ENCODE results near the gene FOXA1. TPM values are rescaled to one million over a fixed set of nuclear protein-coding genes. Genes with fewer than 3 reads are reported as not detected.

FOXA1 gene
- total and polyA plus RNA-seq, 2 of the 4 experiments (the other 2 are of a cell fraction) = 0.18 to 0.31 TPM

DNA sequence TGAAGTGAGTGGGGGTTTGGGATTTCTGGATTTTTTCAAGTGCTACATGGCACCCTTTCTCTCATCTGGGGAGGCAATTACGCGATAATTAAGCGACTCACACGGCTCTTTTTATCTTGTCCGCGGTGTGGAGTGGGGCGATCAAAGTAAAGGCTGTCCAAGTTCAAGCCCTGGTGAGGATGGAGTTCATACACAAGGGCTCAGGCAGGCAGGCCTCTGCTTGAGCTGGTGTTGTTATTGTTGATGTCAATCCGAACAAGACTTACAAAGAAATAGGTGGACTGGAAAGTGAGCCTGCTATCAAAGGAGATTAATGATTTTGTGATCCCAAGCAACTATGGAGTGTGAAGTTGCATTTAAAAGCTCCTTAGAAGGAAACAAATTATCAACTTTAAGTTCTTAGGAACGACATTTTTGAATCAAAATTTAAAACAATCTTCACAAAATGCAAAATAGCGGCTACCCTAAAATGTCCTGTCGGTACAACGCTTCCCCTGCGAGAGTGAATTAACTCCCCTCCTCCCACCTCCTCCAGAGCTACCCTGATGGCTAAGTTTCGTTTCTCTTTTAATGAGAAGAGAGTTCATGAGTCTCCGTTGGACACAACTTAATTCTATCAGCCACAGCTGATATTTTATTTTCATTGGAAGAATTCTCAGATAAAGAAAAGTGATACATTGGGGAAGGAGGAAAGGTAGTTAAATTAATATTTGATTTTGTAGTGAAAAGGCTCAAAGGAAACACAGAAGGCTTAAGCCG is 5.9 kb downstream of the FOXA1 start:
- H2BK20ac ChIP-seq (ENCODE audit: low read depth, low read length) = no peak overlapping the region
- no peaks in the 10 kb centered on the region for H3K9me1 ChIP-seq (ENCODE audit: insufficient read depth, low read length)
- H3K18ac ChIP-seq (ENCODE audit: low read depth, low read length) = no peak overlapping the region
- H2AK5ac ChIP-seq (ENCODE audit: low read depth, low read length) = no peak overlapping the region
- H3K27me3 ChIP-seq (ENCODE audit: control insufficient read depth, insufficient read depth, low read length) = peaks cover 86% of the 10 kb centered on the region
- H2BK15ac ChIP-seq (ENCODE audit: low read depth, low read length) = no peak overlapping the region
- H3K4ac ChIP-seq (ENCODE audit: low read depth, low read length) = no peak overlapping the region
- H2BK5ac ChIP-seq (ENCODE audit: low read depth, low read length, poor library complexity, severe bottlenecking) = no peak overlapping the region
- no peak overlapping the region for H2BK120ac ChIP-seq (ENCODE audit: low read depth, low read length)
- no peak overlapping the region for H4K8ac ChIP-seq (ENCODE audit: low read depth in 2 of 2, low read length in 2 of 2)
- ChIA-PET CTCF (interaction anchor here (0.5 to 0.8 kb wide), 4 partner anchors 25 to 814 kb away, joined by 3 read pairs; no protein-coding TSS in a partner anchor), POLR2A (ENCODE audit: unreplicated experiment) (interaction anchor here (0.7 kb wide), 1 partner anchor 339 kb away, joined by 11 read pairs; no protein-coding TSS in a partner anchor)
- no CpG with 5 or more reads among the region's 16 CpGs for WGBS, 2 experiments (ENCODE audit: extremely low coverage in 2 of 2, insufficient read length in 1 of 2)
- H3K27ac ChIP-seq (ENCODE audit: insufficient read depth, low read length) = no peak overlapping the region
- H3K23ac ChIP-seq (ENCODE audit: low read depth, low read length) = no peak overlapping the region
- no TSS peak for BruUV-seq (replicated peaks)
- H2AK9ac ChIP-seq (replicated peaks; ENCODE audit: low read depth, low read length, poor library complexity) = no peak overlapping the region
- no peaks in the 10 kb centered on the region; the same call in 1 of the 2 replicates for H3K4me1 ChIP-seq (ENCODE audit: control insufficient read depth, insufficient read depth, low read length)
- no peaks in the 10 kb centered on the region for H3K79me1 ChIP-seq (ENCODE audit: low read depth in 1 of 2, low read length in 2 of 2)
- H4K5ac ChIP-seq (ENCODE audit: low read depth, low read length) = no peak overlapping the region
- H3K14ac ChIP-seq (replicated peaks; ENCODE audit: low read depth, low read length) = no peak overlapping the region
- peaks cover 8% of the 10 kb centered on the region; the same call in 1 of the 2 replicates for H4K20me1 ChIP-seq (ENCODE audit: insufficient read depth, low read length)
- intact Hi-C loops (cut with micrococcal nuclease) = no loop called here
- no peaks in the 10 kb centered on the region for H3K36me3 ChIP-seq (ENCODE audit: control insufficient read depth, insufficient read depth, low read length)
- no peak overlapping the region for H3K4me3 ChIP-seq (ENCODE audit: insufficient read depth, low read depth, low read length)
- dilution Hi-C loops (cut with HindIII; ENCODE audit: low sequenced_read_pairs, unreplicated experiment) = no loop called here
- H2AFZ ChIP-seq (replicated peaks; ENCODE audit: low read length, poor library complexity) = no peak overlapping the region
- no peak overlapping the region for H4K91ac ChIP-seq (ENCODE audit: insufficient read depth, low read depth, low read length)
- in situ Hi-C loops (cut with MboI; ENCODE audit: low sequenced_read_pairs) = loop anchor here (10.0 kb wide), 1 partner anchor 344 kb away; no protein-coding TSS in a partner anchor
- H3K9ac ChIP-seq (ENCODE audit: low read depth, low read length) = no peak overlapping the region
- ATAC-seq (ENCODE audit: low read depth) (no peak), DNase-seq (no peak)
- H3K4me2 ChIP-seq (ENCODE audit: low read depth, low read length) = no peak overlapping the region
- H3K9me3 ChIP-seq (ENCODE audit: control insufficient read depth, insufficient read depth, low read length) = peaks cover 23% of the 10 kb centered on the region; the same call in 1 of the 2 replicates
- no peak overlapping the region for H3K56ac ChIP-seq (ENCODE audit: extremely low read depth, insufficient read depth, low read length)
- TF ChIP-seq MXI1 (IDR thresholded peaks at IDR 0.05; ENCODE audit: borderline replicate concordance, low read depth, low read length) (no peak), CHD1 (IDR thresholded peaks at IDR 0.05; ENCODE audit: low read depth, low read length) (no peak), CEBPB (IDR thresholded peaks at IDR 0.05; ENCODE audit: low read depth, low read length) (no peak), MAZ (IDR thresholded peaks at IDR 0.05; ENCODE audit: borderline replicate concordance, low read depth, low read length) (no peak), MAFK (IDR thresholded peaks at IDR 0.05; ENCODE audit: low read depth, low read length) (no peak), RFX5 (IDR thresholded peaks at IDR 0.05; ENCODE audit: low read depth, low read length) (no peak), RCOR1 (IDR thresholded peaks at IDR 0.05; ENCODE audit: insufficient replicate concordance, low read length) (no peak), RAD21 (IDR thresholded peaks at IDR 0.05; ENCODE audit: low read length) (no peak), FOS (IDR thresholded peaks at IDR 0.05; ENCODE audit: low read depth, low read length) (no peak), SMC3 (IDR thresholded peaks at IDR 0.05; ENCODE audit: low read depth, low read length) (no peak), NFE2L2 (IDR thresholded peaks at IDR 0.05; ENCODE audit: low read depth, low read length) (no peak)
- TF ChIP-seq, protein P1, sequence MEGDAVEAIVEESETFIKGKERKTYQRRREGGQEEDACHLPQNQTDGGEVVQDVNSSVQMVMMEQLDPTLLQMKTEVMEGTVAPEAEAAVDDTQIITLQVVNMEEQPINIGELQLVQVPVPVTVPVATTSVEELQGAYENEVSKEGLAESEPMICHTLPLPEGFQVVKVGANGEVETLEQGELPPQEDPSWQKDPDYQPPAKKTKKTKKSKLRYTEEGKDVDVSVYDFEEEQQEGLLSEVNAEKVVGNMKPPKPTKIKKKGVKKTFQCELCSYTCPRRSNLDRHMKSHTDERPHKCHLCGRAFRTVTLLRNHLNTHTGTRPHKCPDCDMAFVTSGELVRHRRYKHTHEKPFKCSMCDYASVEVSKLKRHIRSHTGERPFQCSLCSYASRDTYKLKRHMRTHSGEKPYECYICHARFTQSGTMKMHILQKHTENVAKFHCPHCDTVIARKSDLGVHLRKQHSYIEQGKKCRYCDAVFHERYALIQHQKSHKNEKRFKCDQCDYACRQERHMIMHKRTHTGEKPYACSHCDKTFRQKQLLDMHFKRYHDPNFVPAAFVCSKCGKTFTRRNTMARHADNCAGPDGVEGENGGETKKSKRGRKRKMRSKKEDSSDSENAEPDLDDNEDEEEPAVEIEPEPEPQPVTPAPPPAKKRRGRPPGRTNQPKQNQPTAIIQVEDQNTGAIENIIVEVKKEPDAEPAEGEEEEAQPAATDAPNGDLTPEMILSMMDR (conservative IDR thresholded peaks at IDR 0.05; ENCODE audit: low read depth, low read length) = no peak
- TF ChIP-seq, protein P2, sequence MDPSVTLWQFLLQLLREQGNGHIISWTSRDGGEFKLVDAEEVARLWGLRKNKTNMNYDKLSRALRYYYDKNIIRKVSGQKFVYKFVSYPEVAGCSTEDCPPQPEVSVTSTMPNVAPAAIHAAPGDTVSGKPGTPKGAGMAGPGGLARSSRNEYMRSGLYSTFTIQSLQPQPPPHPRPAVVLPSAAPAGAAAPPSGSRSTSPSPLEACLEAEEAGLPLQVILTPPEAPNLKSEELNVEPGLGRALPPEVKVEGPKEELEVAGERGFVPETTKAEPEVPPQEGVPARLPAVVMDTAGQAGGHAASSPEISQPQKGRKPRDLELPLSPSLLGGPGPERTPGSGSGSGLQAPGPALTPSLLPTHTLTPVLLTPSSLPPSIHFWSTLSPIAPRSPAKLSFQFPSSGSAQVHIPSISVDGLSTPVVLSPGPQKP (IDR thresholded peaks at IDR 0.05; ENCODE audit: borderline replicate concordance, low read depth, low read length) = no peak
- TF ChIP-seq, protein P3, sequence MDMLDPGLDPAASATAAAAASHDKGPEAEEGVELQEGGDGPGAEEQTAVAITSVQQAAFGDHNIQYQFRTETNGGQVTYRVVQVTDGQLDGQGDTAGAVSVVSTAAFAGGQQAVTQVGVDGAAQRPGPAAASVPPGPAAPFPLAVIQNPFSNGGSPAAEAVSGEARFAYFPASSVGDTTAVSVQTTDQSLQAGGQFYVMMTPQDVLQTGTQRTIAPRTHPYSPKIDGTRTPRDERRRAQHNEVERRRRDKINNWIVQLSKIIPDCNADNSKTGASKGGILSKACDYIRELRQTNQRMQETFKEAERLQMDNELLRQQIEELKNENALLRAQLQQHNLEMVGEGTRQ (IDR thresholded peaks at IDR 0.05; ENCODE audit: low read depth, low read length) = no peak
